HepG2 (cell line): Measurements from ENCODE around the gene SMLR1. TPM values are rescaled to one million over a fixed set of nuclear protein-coding genes. Genes with fewer than 3 reads are reported as not detected.
A peak's percentile ranks its signal among the peaks of the same experiment; 100 is the strongest.

Experiments
- ATF4 ChIP-seq, 2 experiments: fragments of 450-650 bp in 1 of 2; sonication (generic) in 1 of 2; formaldehyde crosslinking; IDR thresholded peaks; 2 replicates each; pipeline versions ENCODE4 v1.5.0 to v1.8.0; 2020 to 2022; ENCODE audit warnings: mild to moderate bottlenecking in 1 of 2, missing genetic modification reagents in 1 of 2
- ERF ChIP-seq: IDR thresholded peaks from 2 replicates; pipeline ENCODE4 v1.6.1; 2018; ENCODE audit warnings: missing biosample characterization, missing genetic modification reagents
- GABPB1 ChIP-seq: IDR thresholded peaks from 2 replicates; pipeline ENCODE4 v1.6.1; 2016; ENCODE audit warnings: mild to moderate bottlenecking, missing genetic modification reagents, moderate library complexity, missing compliant biosample characterization
- HNF4A ChIP-seq: sonication (generic); formaldehyde crosslinking; IDR thresholded peaks from 2 replicates; pipeline ENCODE4 v1.4.0; 2020; ENCODE audit warnings: missing genetic modification reagents
- HNRNPH1 ChIP-seq: fragments of 200-400 bp; formaldehyde crosslinking; optimal IDR thresholded peaks from 2 replicates; pipeline ENCODE3; 2017; ENCODE audit warnings: mild to moderate bottlenecking, low read depth, low read length
- KDM4B ChIP-seq: sonication (generic); formaldehyde crosslinking; IDR thresholded peaks from 2 replicates; pipeline ENCODE4 v1.4.0; 2020; ENCODE audit warnings: missing genetic modification reagents
- KLF11 ChIP-seq: IDR thresholded peaks from 2 replicates; pipeline ENCODE4 v1.6.1; 2016; ENCODE audit warnings: missing compliant biosample characterization
- NR3C1 ChIP-seq: sonication (generic); formaldehyde crosslinking; IDR thresholded peaks from 2 replicates; pipeline ENCODE4 v1.4.0; 2020; ENCODE audit warnings: missing genetic modification reagents
- RBFOX2 ChIP-seq: fragments of 200-400 bp; formaldehyde crosslinking; IDR thresholded peaks from 2 replicates; pipeline ENCODE4 v1.6.1; 2017; ENCODE audit warnings: low read depth, mild to moderate bottlenecking, low read length
- SP140L ChIP-seq: sonication (generic); formaldehyde crosslinking; IDR thresholded peaks from 2 replicates; pipeline ENCODE4 v1.4.0; 2020; ENCODE audit warnings: missing genetic modification reagents, borderline replicate concordance
- TMF1 ChIP-seq: sonication (generic); formaldehyde crosslinking; IDR thresholded peaks from 2 replicates; pipeline ENCODE4 v1.8.1; 2022; ENCODE audit warnings: low read depth, missing genetic modification reagents
- ZBTB1 ChIP-seq: sonication (generic); formaldehyde crosslinking; IDR thresholded peaks from 2 replicates; pipeline ENCODE4 v1.4.0; 2020; ENCODE audit warnings: missing genetic modification reagents, borderline replicate concordance
- ZC3H13 ChIP-seq: sonication (generic); formaldehyde crosslinking; IDR thresholded peaks from 2 replicates; pipeline ENCODE4 v1.8.1; 2023; ENCODE audit warnings: mild to moderate bottlenecking, missing genetic modification reagents, moderate library complexity
- ZNF121 ChIP-seq: sonication (generic); formaldehyde crosslinking; IDR thresholded peaks from 2 replicates; pipeline ENCODE4 v1.5.0; 2020; ENCODE audit warnings: mild to moderate bottlenecking, missing genetic modification reagents
- ZNF160 ChIP-seq: sonication (generic); formaldehyde crosslinking; IDR thresholded peaks from 2 replicates; pipeline ENCODE4 v1.8.0; 2022; ENCODE audit warnings: mild to moderate bottlenecking, inconsistent platforms, missing genetic modification reagents
- ZNF318 ChIP-seq: sonication (generic); formaldehyde crosslinking; IDR thresholded peaks from 2 replicates; pipeline ENCODE4 v1.4.0; 2020; ENCODE audit warnings: mild to moderate bottlenecking, missing genetic modification reagents
- ZNF605 ChIP-seq: sonication (generic); formaldehyde crosslinking; IDR thresholded peaks from 2 replicates; pipeline ENCODE4 v1.8.0; 2022; ENCODE audit warnings: mild to moderate bottlenecking, missing genetic modification reagents
- ZNF776 ChIP-seq: sonication (generic); formaldehyde crosslinking; IDR thresholded peaks from 2 replicates; pipeline ENCODE4 v1.4.0; 2020; ENCODE audit warnings: mild to moderate bottlenecking, missing genetic modification reagents
- polyA plus RNA-seq, 8 experiments: library from polyadenylated mRNA; depleted of rRNA in 3 of 8; stranded (reverse) in 7 of 8; unstranded in 1 of 8; fragments of >200 nt; fragmentation: Illumina TruSeq in 4 of 8; extraction: Trizol in 4 of 8; gene quantifications; 2 replicates each; pipeline versions ENCODE4 v1.2.1 to v1.2.3, GENCODE V29; 2011 to 2016; ENCODE audit warnings: low read depth in 4 of 8, missing spikeins in 1 of 8, mixed read lengths in 1 of 8; ENCODE audit not compliant: insufficient read depth in 1 of 8
- total RNA-seq, 5 experiments: library from RNA; depleted of rRNA; stranded (reverse); fragments of >200 nt; fragmentation: Illumina TruSeq; extraction: Trizol; gene quantifications; 2 replicates each; pipeline ENCODE4 v1.2.3, GENCODE V29; 2016; ENCODE audit warnings: low read depth in 1 of 5
- TF ChIP-seq, protein P1 (sequence below): sonication (generic); IDR thresholded peaks from 2 replicates; pipeline ENCODE4 v1.6.1; 2016; ENCODE audit warnings: low read depth, borderline replicate concordance
- TF ChIP-seq, protein P2 (sequence below): sonication (generic); formaldehyde crosslinking; conservative IDR thresholded peaks from 2 replicates; pipeline ENCODE4 v1.4.0; 2020; ENCODE audit warnings: missing genetic modification reagents

Gene SMLR1
- total and polyA plus RNA-seq, 2 of the 13 experiments (the other 11 are each of a cell fraction or from before 2014, with no cell fraction given) = 41.8 to 104 TPM

- TF ChIP-seq KLF11 (CRISPR knock-in tag) (no peak), ZNF776 (no peak), TMF1 (CRISPR knock-in tag) (no peak), KDM4B (CRISPR knock-in tag) (no peak), RBFOX2 (peak; percentile 48), ZC3H13 (CRISPR knock-in tag) (no peak), ZNF605 (CRISPR knock-in tag) (0 out of 2 replicates have a peak, but pooled peaks have one; percentile 37), ATF4 (CRISPR knock-in tag; IDR thresholded peaks at IDR 0.05) (no peak), SP140L (CRISPR knock-in tag) (no peak), HNRNPH1 (no peak), HNF4A (CRISPR knock-in tag) (peak; percentile 83), ZBTB1 (CRISPR knock-in tag) (no peak), ZNF160 (CRISPR knock-in tag) (no peak), ZNF121 (CRISPR knock-in tag) (no peak), ZNF318 (CRISPR knock-in tag) (no peak), NR3C1 (CRISPR knock-in tag) (no peak), ERF (CRISPR knock-in tag) (0 out of 2 replicates have a peak, but pooled peaks have one; percentile 27), GABPB1 (no peak)
- TF ChIP-seq, protein P1, sequence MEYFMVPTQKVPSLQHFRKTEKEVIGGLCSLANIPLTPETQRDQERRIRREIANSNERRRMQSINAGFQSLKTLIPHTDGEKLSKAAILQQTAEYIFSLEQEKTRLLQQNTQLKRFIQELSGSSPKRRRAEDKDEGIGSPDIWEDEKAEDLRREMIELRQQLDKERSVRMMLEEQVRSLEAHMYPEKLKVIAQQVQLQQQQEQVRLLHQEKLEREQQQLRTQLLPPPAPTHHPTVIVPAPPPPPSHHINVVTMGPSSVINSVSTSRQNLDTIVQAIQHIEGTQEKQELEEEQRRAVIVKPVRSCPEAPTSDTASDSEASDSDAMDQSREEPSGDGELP = no peak
- TF ChIP-seq, protein P2, sequence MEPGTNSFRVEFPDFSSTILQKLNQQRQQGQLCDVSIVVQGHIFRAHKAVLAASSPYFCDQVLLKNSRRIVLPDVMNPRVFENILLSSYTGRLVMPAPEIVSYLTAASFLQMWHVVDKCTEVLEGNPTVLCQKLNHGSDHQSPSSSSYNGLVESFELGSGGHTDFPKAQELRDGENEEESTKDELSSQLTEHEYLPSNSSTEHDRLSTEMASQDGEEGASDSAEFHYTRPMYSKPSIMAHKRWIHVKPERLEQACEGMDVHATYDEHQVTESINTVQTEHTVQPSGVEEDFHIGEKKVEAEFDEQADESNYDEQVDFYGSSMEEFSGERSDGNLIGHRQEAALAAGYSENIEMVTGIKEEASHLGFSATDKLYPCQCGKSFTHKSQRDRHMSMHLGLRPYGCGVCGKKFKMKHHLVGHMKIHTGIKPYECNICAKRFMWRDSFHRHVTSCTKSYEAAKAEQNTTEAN (CRISPR knock-in tag) = no peak
Observed at GRCh38 chr6:130834482-130835251, 7.5 kb downstream of the SMLR1 start (continued).
